HEK293T (cell line): ENCODE data around the gene ZFP57.

Experiments
- CTBP1 ChIP-seq: fragments of 450-650 bp; IDR thresholded peaks from 2 replicates; pipeline ENCODE4 v1.6.1; 2016; ENCODE audit warnings: borderline replicate concordance
- FOXK2 ChIP-seq: fragments of 450-650 bp; IDR thresholded peaks from 2 replicates; pipeline ENCODE4 v1.6.1; 2016; ENCODE audit warnings: mild to moderate bottlenecking
- FOXM1 ChIP-seq: fragments of 450-650 bp; IDR thresholded peaks from 2 replicates; pipeline ENCODE4 v1.6.1; 2017; ENCODE audit warnings: mild to moderate bottlenecking, borderline replicate concordance

DNA sequence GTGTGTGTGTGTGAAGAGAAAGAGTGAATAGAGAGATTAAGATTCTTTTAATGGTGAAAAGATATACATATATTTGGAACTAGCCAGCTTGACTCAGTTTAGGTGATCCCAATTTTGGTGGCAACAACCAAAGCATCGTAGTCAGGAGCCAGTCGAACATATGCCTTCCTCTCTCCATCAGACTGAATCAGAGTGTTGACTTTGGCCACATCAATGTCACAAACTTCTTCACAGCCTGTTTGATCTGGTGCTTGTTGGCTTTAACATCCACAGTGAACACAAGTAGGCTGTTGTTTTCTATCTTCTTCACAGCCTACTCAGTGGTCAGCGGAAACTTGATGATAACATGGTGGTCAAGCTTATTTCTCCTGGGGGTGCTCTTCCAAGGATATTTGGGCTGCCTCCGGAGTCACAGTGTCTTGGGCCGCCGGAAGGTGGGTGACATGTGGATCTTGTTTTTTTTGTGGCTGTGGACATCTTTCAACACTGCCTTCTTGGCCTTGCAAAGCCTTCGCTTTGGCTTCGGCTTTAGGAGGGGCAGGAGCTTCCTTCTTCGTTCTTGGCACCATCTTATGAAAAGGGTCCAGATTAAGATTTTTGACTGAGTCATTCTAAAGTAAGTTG lies 45.7 kb upstream of the ZFP57 start:
- TF ChIP-seq FOXM1 (no peak), FOXK2 (no peak), CTBP1 (no peak)
